ENCODE data around the gene P4HA2.
"Not testable (repeated sequence)": the region's sequence is repeated elsewhere in the genome, so short reads cannot be mapped to it uniquely, and the experiment has no call there.

P4HA2 gene

GRCh38 chr5:132150565-132150964, 77.1 kb downstream of the P4HA2 start:
- DNase-seq = no peak

- DNase-seq = no peak
Observed at GRCh38 chr5:132147663-132148062, 80.0 kb downstream of the P4HA2 start.

GRCh38 chr5:132145326-132145725, 82.3 kb downstream of the P4HA2 start:
- not testable (repeated sequence) for DNase-seq

GRCh38 chr5:132143148-132143547, 84.5 kb downstream of the P4HA2 start:
- no peak for DNase-seq

- DNase-seq = no peak
Observed at GRCh38 chr5:132142459-132142858, 85.2 kb downstream of the P4HA2 start.

Measured in nucleus accumbens (tissue), 56 donors.